Activated T-cell treated with anti-CD3 and anti-CD28 coated beads for 48 hours (primary cell): ENCODE results near the gene HLA-DMB.

Source experiments
- DNase-seq: peaks from one replicate; pipeline ENCODE4 v3.0.0-alpha.2; 2020; ENCODE audit warnings: low read depth

Gene HLA-DMB

GRCh38 chr6:32971581-32972352 is 30.9 kb upstream of the HLA-DMB start:
- DNase-seq = peak; percentile 98

- DNase-seq = no peak
Measured at GRCh38 chr6:32971242-32971580, 30.4 kb upstream of the HLA-DMB start.

- DNase-seq = peak; percentile 82
Measured at GRCh38 chr6:32970413-32971241, 29.8 kb upstream of the HLA-DMB start.

GRCh38 chr6:32969685-32970412 is 29.0 kb upstream of the HLA-DMB start:
- peak; percentile 75 for DNase-seq

DNA sequence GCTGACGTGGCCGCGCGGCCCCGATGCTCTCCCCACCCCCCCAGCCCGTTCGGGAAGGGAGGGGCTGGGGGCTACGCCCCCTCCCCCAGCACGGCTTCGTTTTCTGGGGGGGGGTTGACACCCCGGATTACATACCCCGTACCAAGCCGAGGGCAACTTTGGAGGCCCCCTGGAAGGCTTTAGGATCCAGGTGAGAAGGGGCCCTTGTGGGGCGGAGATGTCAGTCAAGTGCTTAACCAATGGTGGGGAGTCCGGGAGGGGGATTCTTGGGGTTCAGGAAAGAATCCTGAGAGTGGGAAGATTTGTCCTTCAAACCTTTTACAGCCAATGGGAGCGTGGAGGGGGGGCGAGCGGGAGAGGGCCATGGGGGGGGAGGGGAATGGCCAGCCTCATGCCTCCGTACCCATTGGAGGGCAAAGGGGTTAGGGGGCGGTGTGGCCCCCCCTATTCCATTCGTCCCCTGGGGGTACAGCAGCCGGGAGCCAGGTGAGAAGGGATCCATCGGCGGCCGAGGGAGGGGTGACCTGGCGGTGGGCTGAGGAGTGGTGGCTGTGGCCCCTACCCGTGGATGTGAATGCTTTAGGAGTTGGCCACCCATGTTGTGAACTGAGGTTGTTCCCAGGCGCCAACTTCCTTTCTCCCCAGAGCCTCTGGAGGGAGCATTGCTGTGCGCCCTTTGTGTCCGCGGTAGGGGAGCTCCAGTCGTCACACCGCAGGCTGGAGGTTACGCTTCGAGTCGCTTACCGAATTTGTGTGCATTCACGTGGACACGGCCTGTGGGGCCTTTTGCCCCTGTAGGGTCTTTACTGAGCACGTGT is 28.2 kb upstream of the HLA-DMB start:
- DNase-seq = peak; percentile 60

- peak; percentile 95 for DNase-seq
Measured at GRCh38 chr6:32968093-32968866, 27.5 kb upstream of the HLA-DMB start, which contains the start of gene BRD2. TSS of gene BRD2 (plus strand) at chr6:32968594. CDS start at chr6:32972899, 4,305 bp downstream.

- no peak for DNase-seq
Measured at GRCh38 chr6:32967151-32968091, 26.6 kb upstream of the HLA-DMB start.

DNA sequence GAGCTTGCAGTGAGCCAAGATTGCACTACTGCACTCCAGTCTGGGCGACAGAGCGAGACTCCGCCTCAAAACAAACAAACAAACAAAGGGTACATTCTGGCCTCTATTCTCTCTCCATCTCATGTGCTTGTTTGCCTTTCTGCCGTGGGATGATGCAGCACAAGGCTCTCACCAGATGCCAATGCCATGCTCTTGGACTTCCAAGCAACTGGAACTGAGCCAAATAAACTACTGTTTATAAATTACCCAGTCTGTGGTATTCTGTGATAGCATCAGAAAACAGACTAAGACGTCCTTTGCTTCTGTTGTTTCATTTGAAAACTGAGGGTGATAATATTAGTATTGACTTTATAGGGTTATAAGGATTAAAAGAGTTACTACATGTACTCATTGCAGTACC is 23.9 kb upstream of the HLA-DMB start:
- no peak for DNase-seq

DNA sequence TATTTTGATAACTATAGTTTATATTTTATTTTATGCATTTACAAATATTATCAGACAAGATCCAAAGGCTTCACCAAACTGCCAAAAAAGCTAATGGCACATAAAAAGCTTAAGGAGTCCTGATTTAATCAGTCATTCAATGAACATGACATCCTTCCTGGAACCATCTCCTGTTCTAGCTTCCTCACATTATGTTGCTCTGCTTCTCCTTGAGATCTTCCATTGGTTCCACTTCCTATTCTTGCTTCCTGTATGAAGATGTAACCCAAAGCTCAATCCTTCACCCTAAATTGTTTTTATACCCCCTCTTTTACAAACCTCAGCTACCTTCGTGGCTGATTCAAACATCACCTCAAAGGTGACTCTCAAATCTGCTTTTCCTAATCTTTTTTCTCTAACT is 23.0 kb upstream of the HLA-DMB start:
- no peak for DNase-seq

DNA sequence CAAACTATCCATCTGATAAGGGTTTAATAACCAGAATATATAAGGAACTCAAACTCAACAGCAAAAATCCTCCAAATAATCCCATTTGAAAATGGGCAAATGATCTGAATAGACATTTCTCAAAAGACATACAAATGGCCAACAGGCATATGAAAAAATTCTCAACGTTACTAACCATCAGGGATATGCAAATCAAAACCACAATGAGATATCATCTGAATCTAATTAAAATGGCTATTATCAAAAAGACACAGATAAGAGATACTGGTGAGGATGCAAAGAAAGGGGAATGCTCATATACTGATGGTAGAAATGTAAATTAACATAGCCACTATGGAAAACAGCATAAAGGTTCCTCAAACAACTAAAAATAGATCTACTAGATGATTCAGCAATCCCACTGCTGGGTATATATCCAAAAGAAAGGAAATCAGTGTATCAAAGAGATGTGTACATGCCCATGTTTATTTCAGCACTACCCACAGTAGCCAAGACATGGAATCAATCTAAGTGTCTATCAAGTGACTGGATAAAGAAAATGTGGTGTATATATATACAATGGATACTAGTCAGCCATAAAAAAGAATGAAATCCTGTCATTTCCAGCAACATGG is 21.5 kb upstream of the HLA-DMB start:
- DNase-seq = no peak

- DNase-seq = no peak
Measured at GRCh38 chr6:32960563-32960962, 19.7 kb upstream of the HLA-DMB start.

DNA sequence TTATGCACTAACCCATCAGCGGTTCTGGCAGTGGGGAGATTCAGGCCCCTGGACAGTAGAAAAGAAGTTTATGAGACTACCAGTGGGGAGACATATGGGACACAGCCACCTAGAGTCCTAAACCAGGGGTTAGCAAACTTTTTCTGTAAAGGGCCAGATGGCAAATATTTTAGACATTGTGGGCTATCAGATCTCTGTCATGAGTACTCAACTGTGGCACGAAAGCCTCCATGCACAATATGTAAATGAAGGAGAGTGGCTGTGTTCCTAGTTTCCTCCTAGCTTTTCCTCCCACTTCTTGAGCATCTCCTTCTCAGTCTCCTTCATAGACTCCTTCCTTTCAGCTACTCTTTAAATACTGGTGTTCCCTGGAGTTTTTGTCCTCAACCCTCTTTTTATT is 15.3 kb upstream of the HLA-DMB start:
- DNase-seq = no peak

- DNase-seq = no peak
Measured at GRCh38 chr6:32954986-32955802, 14.4 kb upstream of the HLA-DMB start.

DNA sequence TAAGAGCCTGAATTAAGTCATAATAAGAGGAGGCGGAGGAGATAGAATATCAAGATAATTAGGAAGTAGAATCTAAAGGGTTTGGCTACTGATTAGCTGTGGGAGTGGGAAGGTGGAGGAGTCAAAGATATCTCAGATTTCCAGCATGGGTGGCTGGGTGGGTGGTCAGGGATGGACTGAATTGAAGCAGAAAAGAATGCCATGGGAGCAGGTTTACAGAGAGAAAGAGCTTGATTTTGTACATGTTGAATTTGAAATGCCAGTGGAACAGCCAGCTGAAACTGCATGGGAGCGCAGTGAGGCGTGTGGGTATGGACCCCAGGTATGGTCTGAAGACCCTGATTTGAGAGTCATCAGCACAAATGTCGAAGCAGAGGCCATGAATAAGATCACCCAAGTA is 13.4 kb upstream of the HLA-DMB start:
- no peak for DNase-seq

DNA sequence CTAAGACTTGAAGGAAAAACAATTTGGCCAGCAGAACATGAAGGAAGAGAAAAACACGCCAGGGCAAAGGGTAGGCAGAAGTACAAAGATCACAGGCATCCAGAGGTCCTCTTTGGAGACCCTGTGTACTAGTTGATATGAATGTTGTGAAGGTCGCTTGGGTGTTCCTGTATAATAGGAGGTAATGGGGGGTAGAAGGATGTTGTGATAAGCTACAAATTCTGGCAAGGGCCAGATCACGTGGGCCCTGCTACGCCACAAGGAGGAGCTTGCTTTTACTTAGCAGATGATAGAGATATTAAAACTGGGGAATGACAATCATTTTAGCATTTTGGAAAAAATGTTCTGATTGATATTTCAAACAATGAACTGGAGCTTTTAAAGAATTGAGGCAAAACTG is 12.9 kb upstream of the HLA-DMB start:
- DNase-seq = no peak

- peak; percentile 56 for DNase-seq
Measured at GRCh38 chr6:32952817-32953739, 12.2 kb upstream of the HLA-DMB start, which contains the start of gene HLA-DMA. TSS of gene HLA-DMA (minus strand) at chr6:32953097. CDS start at chr6:32953036, 61 bp downstream.

GRCh38 chr6:32950449-32950848 is 9.6 kb upstream of the HLA-DMB start:
- DNase-seq = no peak
